GM12874 (cell line): ENCODE results near the gene ZNF184.

Experiments
- TF ChIP-seq, protein P1 (sequence below): IDR thresholded peaks from 2 replicates; pipeline ENCODE4 v1.5.1; 2011; ENCODE audit warnings: low read depth, mild to moderate bottlenecking, control low read depth, low read length, moderate library complexity; ENCODE audit not compliant: insufficient read depth

ZNF184 gene

DNA sequence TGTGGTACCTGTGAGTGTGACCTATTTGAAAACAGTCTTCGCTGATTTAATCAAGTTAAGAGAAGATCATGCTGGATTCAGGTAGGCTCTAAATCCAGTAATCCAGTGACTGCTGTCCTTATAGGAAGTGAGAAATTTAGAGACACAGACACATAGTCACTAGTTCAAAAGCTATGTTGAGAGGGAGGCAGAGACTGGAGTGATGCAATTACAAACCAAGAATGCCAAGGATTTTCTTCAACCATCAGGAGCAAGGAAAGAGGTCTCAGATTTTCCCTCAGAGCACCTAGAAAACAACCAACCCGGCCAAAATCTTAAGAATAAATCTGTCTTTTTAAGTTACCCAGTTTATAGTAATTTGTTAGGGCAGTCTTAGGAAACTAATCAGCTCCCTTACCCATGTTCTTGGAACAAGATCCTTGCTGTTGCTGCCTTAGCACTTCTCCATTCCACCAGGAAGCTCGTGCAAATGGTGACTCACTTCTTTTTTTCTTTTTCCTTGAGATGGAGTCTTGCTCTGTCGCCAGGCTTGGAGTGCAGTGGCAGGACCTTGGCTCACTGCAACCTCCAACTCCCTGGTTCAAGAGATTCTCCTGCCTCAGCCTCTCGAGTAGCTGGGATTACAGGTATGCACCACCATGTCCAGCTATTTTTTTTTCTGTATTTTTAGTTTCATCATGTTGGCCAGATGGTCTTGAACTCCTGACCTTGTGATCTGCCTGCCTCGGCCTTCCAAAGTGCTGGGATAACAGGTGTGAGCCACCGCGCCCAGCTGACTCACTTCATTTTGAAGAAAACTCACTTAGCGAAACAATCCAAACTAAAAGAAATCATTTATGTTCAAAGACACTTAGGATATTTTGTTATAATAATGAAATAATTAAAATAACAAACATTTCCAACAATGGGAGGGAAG lies 34.4 kb upstream of the ZNF184 start:
- TF ChIP-seq, protein P1, sequence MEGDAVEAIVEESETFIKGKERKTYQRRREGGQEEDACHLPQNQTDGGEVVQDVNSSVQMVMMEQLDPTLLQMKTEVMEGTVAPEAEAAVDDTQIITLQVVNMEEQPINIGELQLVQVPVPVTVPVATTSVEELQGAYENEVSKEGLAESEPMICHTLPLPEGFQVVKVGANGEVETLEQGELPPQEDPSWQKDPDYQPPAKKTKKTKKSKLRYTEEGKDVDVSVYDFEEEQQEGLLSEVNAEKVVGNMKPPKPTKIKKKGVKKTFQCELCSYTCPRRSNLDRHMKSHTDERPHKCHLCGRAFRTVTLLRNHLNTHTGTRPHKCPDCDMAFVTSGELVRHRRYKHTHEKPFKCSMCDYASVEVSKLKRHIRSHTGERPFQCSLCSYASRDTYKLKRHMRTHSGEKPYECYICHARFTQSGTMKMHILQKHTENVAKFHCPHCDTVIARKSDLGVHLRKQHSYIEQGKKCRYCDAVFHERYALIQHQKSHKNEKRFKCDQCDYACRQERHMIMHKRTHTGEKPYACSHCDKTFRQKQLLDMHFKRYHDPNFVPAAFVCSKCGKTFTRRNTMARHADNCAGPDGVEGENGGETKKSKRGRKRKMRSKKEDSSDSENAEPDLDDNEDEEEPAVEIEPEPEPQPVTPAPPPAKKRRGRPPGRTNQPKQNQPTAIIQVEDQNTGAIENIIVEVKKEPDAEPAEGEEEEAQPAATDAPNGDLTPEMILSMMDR: no peak

DNA sequence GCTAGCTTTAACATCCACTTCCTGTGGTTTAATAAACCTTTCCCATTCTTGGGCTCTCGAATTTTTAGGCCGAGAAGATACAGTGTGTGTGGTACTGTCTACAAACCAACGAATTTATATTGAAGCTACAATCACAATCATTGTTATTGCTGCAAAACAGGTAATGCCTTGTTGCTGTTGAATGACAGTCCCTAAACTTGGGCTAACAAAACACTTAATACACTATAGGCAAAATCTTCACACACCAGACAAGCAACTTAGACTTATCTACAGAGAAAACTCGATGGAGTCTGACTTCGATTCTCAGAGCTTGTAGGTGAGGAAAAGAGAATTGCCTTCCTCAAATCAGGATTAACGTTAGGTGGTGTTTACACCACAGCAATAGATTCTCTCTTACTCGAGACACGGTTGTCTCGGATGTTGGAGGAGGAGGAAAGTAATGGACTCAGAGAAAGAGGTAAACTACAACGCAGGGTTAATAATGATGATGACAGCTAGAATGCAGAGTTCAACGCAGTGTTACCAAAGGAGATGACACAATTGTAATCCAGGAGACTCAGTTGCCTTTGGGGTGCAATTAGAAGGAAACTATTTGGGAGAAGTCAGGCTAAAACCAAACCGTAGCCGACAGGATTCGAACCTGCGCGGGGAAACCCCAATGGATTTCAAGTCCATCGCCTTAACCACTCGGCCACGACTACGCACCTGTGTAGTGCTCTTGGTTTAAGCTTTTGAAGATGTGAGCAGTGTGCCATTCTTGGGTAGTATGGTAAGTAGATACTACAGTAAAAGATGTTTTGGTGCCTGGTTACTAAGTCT lies 32.5 kb upstream of the ZNF184 start:
- TF ChIP-seq, protein P1: no peak

DNA sequence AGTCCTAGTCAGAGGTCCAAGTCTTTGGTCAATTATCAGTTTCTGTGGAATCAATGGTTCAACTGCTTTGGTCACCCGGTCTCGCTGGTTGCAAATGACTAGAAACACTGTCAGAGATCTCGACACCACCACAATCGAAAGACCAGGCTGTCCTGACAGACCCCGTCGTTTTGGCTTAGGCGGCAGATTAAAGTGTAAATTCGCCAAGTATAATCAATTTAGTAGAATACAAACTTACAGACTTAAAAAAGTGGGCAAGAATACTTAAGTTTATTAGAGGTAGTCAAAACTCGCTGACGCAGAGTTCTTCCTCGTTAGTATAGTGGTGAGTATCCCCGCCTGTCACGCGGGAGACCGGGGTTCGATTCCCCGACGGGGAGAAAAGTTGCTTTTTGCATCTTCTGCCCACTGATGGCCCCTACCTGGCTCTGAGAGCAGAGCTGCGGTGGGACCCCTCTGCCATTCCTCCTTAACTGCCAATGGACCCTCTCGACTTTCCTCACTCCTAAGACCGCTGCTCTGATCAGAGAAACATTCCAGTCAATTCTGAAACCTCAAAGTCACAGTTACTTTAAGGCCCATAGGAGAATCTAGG lies 30.6 kb upstream of the ZNF184 start:
- TF ChIP-seq, protein P1: no peak

DNA sequence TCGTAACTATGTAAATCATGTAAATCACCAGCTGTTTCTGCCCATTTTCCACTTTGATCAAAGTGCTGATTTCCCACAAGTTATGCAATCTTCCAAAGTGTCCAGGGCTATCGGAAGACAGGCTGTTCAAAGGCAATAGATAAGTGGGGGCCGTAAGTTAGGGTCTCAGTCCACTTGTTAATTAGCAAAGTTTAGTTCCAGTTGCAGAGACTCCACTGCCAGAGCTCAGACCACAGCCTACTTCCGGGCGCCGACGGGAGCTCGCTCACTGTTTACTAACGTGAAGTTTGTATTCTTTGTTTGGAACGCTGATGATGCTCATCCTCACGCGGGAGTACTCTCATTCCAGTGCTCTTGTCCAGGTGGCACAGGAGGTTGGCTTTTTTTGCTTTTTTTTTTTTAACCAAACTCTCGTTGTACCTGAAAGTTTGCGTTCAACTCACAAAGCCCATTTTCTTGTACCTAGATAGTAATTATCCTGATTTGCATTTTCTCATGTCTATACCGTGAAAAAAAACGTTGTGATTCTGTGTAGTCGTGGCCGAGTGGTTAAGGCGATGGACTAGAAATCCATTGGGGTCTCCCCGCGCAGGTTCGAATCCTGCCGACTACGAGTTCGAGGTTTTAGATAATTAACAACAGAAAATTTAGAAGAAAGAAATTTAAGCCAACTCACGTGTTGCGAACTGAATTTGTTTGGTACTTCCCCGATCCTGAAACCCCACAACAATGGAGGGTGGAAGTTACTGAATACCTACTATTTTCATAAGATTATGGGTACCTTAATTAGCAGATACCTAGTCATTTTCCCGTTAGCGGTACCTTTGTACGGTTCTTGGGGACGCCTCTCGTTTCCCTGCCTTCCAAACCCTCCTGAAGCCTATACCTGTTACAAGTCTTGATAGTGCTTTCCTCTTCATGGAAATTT lies 29.9 kb upstream of the ZNF184 start:
- TF ChIP-seq, protein P1: no peak

DNA sequence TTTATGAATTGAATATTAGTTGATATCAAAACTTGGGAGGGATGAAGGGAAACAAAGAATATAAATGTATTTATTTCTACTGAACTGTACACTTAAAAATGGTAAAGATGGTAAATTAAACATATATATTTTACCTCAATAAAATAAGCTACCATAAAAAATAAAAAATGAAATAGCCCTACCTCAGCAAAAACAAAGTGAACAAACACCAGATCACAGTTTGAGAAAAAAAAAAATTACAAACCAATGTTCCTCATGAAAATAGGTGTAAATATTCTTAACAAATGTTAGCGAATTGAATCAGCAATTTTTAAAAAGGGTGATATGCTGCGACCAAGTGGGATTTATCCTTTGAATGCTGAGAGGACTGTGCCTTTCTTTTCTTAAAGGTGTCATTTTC lies 28.3 kb upstream of the ZNF184 start:
- TF ChIP-seq, protein P1: no peak

DNA sequence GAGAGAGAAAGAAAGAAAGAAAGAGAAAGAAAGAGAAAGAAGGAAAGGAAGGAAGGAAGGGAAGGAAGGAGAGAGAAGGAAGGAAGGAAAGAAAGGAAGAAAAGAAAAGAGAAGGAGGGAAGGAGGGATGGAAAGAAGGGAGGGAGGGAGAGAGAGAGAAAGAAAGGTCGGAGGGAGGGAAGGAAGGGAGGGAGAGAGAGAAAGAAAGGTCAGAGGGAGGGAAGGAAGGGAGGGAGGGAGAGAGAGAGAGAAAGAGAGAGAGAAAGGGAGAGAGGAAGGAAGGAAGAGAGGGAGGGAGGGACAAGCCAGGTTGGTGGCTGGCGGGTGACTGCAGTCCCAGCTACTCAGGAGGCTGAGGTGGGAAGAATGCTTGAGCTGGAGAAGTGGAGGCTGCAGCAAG lies 27.3 kb upstream of the ZNF184 start:
- TF ChIP-seq, protein P1: no peak
